ENCODE measurements around the gene ANAPC2.

The ANAPC2 gene

DNA sequence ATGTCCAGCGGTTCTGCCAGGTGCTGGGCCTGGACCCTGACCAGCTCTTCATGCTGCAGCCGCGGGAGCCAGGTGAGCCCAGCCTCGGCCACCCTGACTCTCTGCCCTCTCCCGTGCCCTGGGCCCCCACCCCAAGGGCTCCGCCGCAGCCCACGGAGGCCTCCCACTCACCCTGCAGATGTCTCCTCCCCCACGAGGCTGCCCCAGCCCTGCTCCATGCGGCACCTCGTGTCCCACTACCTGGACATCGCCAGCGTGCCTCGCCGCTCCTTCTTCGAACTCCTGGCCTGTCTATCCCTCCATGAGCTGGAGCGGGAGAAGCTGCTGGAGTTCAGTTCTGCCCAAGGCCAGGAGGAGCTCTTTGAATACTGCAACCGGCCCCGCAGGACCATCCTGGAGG, 26.3 kb upstream of the ANAPC2 start:
- DNase-seq, result no peak

DNA sequence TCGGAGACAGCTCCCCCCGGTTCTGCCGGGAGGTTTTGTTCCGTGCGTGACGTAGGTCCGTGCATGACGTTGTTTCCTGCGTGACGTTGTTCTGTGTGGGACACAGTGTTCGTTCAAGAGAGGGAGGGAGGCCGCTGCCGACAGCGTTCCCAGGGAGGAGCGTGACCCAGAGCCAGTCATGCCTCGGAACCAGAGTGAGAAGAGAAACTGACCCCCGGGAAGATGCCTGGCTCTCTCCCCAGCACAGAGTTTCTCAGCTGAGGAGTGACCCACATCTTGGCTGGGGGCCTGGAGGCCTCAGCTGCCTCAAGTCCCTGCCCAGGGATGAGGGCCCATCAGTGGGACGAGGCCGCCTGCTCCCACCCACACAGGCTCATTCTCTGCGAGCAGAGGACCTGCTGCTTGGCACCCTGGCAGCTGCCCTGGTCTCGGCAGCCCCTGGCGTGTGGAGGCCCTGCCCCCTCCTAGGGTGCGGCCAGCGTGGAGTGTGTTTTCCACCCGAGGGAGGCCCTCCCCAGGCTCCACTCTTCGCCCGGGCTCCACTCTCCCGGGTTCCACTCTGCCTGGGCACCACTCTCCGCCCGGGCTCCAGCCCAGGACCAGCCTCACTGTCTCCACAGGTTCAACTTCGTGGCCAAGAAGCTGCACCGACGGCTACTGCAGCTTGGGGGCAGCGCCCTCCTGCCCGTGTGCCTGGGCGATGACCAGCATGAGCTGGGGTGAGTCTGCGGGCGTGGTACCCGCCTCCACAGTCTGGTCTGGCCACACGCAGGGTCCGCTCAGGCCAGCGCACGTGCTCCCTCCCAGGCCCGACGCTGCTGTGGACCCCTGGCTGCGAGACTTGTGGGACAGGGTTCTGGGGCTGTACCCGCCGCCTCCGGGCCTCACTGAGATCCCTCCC, 25.1 kb upstream of the ANAPC2 start:
- no peak for DNase-seq

GRCh38 chr9:137212520-137212919, 24.2 kb upstream of the ANAPC2 start:
- no peak for DNase-seq

DNA sequence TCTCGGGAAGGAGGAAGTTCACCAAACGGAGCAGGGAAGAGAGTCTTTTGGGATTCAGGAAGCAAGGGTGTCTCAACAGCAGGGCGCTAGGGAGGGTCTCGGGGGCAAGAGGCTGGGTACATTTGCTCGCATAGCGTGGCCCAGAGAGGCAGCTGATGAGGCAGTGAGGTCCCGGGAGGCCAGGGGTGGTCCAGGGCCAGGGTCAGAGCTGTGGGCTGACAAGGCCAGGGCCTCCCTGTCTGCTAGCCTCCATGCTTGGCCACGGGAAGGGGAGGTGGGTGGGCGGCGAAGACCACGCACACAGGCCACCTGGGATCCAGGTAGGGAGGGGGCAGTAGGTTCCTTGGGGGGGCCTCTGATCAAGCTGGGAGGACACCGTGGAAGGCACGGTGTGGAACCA, 23.2 kb upstream of the ANAPC2 start:
- DNase-seq, result no peak

GRCh38 chr9:137206602-137207001, 18.2 kb upstream of the ANAPC2 start:
- DNase-seq, result no peak

DNA sequence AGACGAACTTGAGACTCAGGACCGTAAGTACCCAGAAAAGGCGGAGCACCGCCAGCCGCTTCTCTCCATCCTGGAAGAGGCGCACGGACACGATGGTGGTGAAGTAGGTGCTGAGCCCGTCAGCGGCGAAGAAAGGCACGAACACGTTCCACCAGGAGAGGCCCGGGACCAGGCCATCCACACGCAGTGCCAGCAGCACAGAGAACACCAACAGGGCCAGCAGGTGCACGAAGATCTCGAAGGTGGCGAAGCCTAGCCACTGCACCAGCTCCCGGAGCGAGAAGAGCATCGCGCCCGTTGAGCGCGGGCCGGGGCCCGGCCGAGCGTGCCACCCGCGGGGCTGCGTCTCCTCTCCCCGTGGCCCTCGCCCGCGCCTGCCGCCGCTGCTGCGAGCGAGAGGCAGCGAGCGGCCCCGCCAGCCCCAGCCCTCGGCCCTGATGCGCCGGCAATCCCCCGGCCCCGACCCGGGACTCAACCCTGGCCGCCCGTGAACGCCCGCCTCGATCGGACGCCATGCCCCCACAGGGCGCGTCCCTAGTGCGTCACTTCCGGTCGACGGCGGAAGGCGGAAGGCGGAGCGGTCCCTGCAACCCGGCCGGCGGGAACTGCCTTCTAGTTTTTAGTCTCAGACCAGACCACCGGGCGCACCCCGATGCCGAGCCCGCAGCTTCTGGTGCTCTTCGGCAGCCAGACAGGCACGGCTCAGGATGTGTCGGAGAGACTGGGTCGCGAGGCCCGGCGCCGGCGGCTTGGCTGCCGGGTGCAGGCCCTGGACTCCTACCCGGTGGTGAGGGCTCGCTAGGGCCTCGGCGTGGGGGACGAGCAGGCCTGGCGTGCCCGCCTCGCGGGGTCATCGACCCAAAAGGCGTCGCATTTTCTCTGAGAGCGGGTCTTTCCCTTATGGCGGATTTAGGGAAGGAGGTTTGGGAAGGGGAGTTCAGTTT, 17.0 kb upstream of the ANAPC2 start, which contains the start of the genes NDOR1 and TMEM203:
Gene NDOR1, plus strand, starts transcription at position 575 of the 944 bp plus-strand sequence. Its CDS starts 78 bp downstream, at position 653.
Gene TMEM203, minus strand, starts transcription at position 523 of the 944 bp plus-strand sequence. Its CDS starts 234 bp downstream, at position 289.
- peak; percentile 64 for DNase-seq

DNA sequence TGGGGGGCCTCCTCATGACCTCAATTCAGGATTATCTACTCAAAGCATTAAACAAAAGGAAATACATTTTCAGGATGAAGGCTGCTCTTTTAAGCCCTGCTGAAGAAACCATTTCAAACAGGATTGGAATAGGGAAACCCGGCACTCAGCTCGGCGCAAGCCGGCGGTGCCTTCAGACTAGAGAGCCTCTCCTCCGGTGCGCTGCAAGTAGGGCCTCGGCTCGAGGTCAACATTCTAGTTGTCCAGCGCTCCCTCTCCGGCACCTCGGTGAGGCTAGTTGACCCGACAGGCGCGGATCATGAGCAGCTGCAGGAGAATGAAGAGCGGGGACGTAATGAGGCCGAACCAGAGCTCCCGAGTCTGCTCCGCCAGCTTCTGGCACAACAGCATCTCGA, 16.4 kb upstream of the ANAPC2 start:
- no peak for DNase-seq

- DNase-seq, result no peak
These were observed 14.6 kb upstream of the ANAPC2 start for GRCh38 chr9:137202966-137203365.

- DNase-seq, result no peak
These were observed 13.0 kb upstream of the ANAPC2 start for GRCh38 chr9:137201205-137201868.

DNA sequence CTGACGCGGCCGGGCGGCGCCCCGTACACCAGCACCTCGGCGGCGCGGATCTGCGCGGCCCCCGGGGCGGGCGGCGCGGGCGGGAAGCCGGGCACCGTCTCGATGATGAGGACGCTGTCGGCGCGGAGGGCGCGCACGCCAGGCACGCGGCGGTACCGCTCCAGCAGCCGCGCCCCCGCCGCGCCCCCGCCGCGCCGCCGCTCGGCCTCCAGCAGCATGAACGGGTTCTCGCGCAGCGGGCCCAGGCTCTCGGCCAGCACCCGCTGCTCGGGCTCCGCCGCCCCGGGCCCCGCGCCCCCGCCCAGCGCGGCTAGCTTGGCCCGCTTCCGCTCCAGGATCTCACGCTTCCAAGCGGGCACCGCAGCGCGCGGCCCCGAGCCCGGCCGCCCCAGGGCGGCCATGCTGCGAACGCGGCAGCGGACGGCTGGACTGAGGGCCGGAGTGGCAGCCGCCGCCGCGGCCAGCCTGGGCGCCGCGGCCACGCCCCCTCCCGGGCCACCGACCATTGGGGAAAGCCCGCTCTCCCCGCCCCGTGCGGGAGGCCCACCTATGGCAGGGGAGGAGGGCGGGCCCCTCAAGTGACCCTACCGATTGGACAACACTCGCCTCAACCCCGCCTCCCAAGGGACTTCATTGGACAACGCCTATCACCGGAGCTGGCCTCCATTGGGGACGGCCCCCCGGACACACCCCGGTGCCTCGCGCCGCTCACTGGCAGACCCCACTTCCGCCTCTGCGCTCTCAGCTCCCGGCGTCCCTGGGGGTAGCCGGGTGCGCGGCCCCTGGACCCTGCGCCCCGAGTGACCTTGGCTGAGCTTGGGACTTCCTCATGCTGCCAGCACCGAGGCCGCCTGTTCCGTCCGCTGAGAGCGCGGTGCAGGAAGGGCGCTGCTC, 12.2 kb upstream of the ANAPC2 start, which contains the start of gene TPRN:
Gene TPRN, minus strand, starts transcription at position 431 of the 894 bp plus-strand sequence. Its CDS starts 30 bp downstream, at position 401.
- peak; percentile 98 for DNase-seq

GRCh38 chr9:137199411-137200121, 11.2 kb upstream of the ANAPC2 start:
- DNase-seq, result no peak

- no peak for DNase-seq
These were observed 10.5 kb upstream of the ANAPC2 start for GRCh38 chr9:137198902-137199283.

GRCh38 chr9:137198051-137198901, 9.9 kb upstream of the ANAPC2 start:
- DNase-seq, result no peak

DNA sequence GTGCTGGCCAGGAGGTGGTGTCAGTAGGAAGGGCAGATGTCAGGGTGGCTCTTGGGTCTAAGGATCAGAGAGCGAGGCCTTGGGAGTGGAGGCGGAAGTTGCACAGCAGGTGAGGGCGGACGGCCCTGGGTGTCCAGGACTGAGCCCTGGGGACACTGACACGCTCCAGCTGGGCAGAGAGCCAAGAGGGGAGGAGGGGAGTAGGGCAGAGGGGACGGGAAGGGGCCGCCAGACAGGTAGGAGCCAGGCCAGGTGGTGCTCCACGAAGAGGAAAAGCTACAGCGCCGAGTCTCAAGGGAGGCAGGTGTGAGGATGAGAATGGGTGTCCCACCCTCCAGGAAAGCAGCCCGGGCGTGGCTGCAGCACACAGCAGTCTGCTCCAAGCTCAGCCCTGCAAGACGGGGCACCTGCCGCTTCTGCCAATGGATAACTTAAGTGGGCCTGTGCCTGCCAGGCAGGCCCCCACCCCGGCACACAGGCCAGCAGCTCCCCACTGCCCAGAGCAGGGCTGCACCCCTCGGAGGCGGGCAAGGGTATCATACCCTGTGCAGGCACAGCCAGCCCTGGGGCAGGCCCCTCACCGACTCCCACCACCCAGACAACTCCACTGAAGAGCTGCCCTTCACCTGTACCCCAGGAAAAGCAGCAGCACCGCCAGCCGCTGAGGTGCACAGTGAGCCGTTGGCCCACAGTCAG, 7.3 kb upstream of the ANAPC2 start:
- no peak for DNase-seq

DNA sequence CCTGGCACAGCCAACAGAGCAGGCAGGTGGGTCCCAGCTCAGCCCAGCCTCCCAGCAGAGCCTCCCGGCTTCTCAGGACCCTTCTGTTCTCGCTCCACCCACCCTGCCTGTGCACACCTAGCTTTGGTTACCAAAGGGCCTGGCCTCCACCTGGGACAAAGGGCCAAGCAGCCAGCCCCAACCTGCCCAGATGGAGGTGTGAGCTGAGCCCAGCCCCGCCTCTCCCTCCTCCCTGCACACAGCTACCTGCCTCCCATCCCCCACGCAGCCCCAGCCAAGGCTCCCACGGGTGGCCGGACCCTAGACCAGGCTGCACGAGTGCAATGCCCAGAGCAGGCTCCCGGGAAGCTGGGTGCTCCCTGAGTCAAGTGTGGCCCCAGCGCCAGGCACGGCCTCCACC, 6.5 kb upstream of the ANAPC2 start:
- no peak for DNase-seq

- DNase-seq, result no peak
These were observed 6.0 kb upstream of the ANAPC2 start for GRCh38 chr9:137194388-137194787.

DNA sequence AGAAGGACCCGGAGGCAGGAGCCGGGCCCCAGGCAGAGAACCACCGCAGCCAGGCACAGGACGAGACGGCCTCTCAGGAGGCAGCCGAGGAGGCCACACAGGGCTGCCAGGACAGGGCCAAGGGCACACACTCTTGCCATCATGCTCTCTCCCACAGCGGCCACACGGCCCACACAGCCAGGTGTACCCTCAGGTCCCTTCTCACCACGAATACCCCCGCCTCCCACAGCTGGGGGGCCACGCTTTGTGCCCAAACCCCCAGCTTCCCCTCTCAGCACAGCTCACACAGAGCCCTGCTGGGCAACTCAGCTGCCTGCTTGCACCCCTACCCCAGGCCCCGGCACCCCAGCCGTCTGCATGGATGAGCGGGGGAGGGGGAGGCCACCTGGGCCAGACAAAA, 5.4 kb upstream of the ANAPC2 start:
- DNase-seq, result no peak

DNA sequence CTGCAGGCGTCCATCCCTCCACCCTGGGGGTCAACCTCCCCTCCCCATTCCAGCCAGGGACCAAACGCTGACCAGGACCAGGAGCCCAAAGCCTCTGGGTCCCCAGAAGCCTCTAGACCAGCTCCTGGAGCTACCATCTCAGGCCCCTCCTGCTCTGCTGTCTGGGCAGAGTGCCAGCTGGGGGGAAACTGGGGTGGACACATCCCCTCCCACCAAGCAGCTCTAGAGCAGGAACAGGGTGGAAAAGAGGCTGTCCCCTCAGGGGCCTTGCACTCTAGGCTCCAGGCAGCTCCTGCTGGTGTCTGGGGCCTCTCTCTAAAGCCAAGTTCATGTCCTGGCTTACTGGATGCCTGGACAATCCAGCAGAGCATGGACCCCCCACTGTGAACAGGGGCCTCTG, 4.5 kb upstream of the ANAPC2 start:
- no peak for DNase-seq

GRCh38 chr9:137192448-137192780, 4.1 kb upstream of the ANAPC2 start:
- no peak for DNase-seq

Measured in kidney glomerular epithelial cell (primary cell).